CD4-positive, alpha-beta T cell treated with Interleukin-6 at 100 ng/mL for 8 hours (primary cell): ENCODE measurements around the gene FAXDC2.
"Not testable (repeated sequence)": the region's sequence is repeated elsewhere in the genome, so short reads cannot be mapped to it uniquely, and the experiment has no call there.

Source experiments
- DNase-seq: peaks from one replicate; pipeline ENCODE4 v3.0.0-alpha.2; 2020; ENCODE audit warnings: mixed read lengths, low spot score

Gene FAXDC2

GRCh38 chr5:154830596-154830995, 19.8 kb downstream of the FAXDC2 start:
- no peak for DNase-seq

- DNase-seq: no peak
These were observed 20.2 kb downstream of the FAXDC2 start for GRCh38 chr5:154830219-154830595.

- DNase-seq: peak; percentile 53
These were observed 20.7 kb downstream of the FAXDC2 start for GRCh38 chr5:154829589-154830218.

GRCh38 chr5:154829181-154829588, 21.2 kb downstream of the FAXDC2 start:
- no peak for DNase-seq

GRCh38 chr5:154824070-154824469, 26.3 kb downstream of the FAXDC2 start:
- no peak for DNase-seq

- no peak for DNase-seq
These were observed 26.8 kb downstream of the FAXDC2 start for GRCh38 chr5:154823605-154824004.

GRCh38 chr5:154822896-154823295, 27.5 kb downstream of the FAXDC2 start:
- not testable (repeated sequence) for DNase-seq

GRCh38 chr5:154820383-154820782, 30.0 kb downstream of the FAXDC2 start:
- no peak for DNase-seq

GRCh38 chr5:154819546-154819945, 30.9 kb downstream of the FAXDC2 start:
- DNase-seq: no peak

GRCh38 chr5:154818471-154819116, 31.8 kb downstream of the FAXDC2 start:
- DNase-seq: no peak

GRCh38 chr5:154817815-154818214, 32.6 kb downstream of the FAXDC2 start:
- no peak for DNase-seq

- DNase-seq: no peak
These were observed 33.4 kb downstream of the FAXDC2 start for GRCh38 chr5:154816891-154817492.

- no peak for DNase-seq
These were observed 34.6 kb downstream of the FAXDC2 start for GRCh38 chr5:154815684-154816247.

- no peak for DNase-seq
These were observed 35.4 kb downstream of the FAXDC2 start for GRCh38 chr5:154815025-154815424.

- peak; percentile 36 for DNase-seq
These were observed 36.7 kb downstream of the FAXDC2 start for GRCh38 chr5:154813736-154814135.

- DNase-seq: no peak
These were observed 37.2 kb downstream of the FAXDC2 start for GRCh38 chr5:154813158-154813557.

- DNase-seq: peak; percentile 57
These were observed 38.5 kb downstream of the FAXDC2 start for GRCh38 chr5:154811653-154812465.

- DNase-seq: no peak
These were observed 39.2 kb downstream of the FAXDC2 start for GRCh38 chr5:154811239-154811638.

GRCh38 chr5:154806176-154806575, 44.2 kb downstream of the FAXDC2 start:
- DNase-seq: no peak

- DNase-seq: no peak
These were observed 48.4 kb downstream of the FAXDC2 start for GRCh38 chr5:154802050-154802449.

- no peak for DNase-seq
These were observed 49.3 kb downstream of the FAXDC2 start for GRCh38 chr5:154801083-154801482.

- DNase-seq: no peak
These were observed 49.8 kb downstream of the FAXDC2 start for GRCh38 chr5:154800582-154800981.
